Endothelial cell of umbilical vein (primary cell): ENCODE measurements around the gene FUBP3. TPM values are rescaled to one million over a fixed set of nuclear protein-coding genes. Genes with fewer than 3 reads are reported as not detected.

ENCODE experiments used
- BruUV-seq: library from RNA; stranded (reverse); fragments of 400-500 nt; replicated peaks from 2 replicates; lab custom pipeline; 2021; lab: Mats Ljungman, UMichigan
- CTCF ChIA-PET: fragments of 300-600, 350-600 bp; sonication (Branson Sonifier 250); formaldehyde crosslinking; loops from one replicate; lab custom pipeline; 2021; ENCODE audit warnings: antibody characterized with exemption, inconsistent platforms; lab: Charles Lee
- POLR2A ChIA-PET: fragments of 300-600, 350-600 bp; sonication (Branson Sonifier 250); formaldehyde crosslinking; loops from one replicate; lab custom pipeline; 2021; ENCODE audit warnings: antibody characterized with exemption, inconsistent platforms; lab: Charles Lee
- DNase-seq: peaks from one replicate; pipeline ENCODE4 v3.0.0-alpha.2; 2011; ENCODE audit warnings: low read depth, low spot score
- FAIRE-seq: peaks from 2 replicates; lab custom pipeline; 2011; peaks lifted over from hg19 to GRCh38; lab: Jason Lieb, UNC
- H2AFZ ChIP-seq: 2 replicates; pipeline ENCODE4 v1.6.0; 2012; ENCODE audit warnings: low read depth, low read length, control low read depth, inconsistent platforms
- H3K27ac ChIP-seq: 2 replicates; pipeline ENCODE4 v1.5.1; 2011; ENCODE audit warnings: low read depth, mild to moderate bottlenecking, control low read depth, low read length, moderate library complexity; ENCODE audit not compliant: insufficient read depth
- H3K27me3 ChIP-seq, 2 experiments: 2 replicates each; pipeline versions ENCODE4 v1.6.0 to v1.6.1; 2011; ENCODE audit warnings: low read length in 2 of 2, mixed read lengths in 1 of 2; ENCODE audit not compliant: control insufficient read depth in 2 of 2, insufficient read depth in 2 of 2
- H3K36me3 ChIP-seq, 2 experiments: 2 replicates in 1 of 2; 3 replicates in 1 of 2; pipeline ENCODE4 v1.5.1; 2011; ENCODE audit warnings: low read length in 2 of 2, mild to moderate bottlenecking in 1 of 2, moderate library complexity in 1 of 2; ENCODE audit not compliant: control insufficient read depth in 2 of 2, insufficient read depth in 2 of 2; ENCODE audit errors: extremely low read depth in 1 of 2
- H3K4me1 ChIP-seq: 3 replicates; pipeline ENCODE4 v1.5.1; 2011; ENCODE audit warnings: mild to moderate bottlenecking, low read length; ENCODE audit not compliant: control insufficient read depth, insufficient read depth; ENCODE audit errors: extremely low read depth
- H3K4me2 ChIP-seq: 2 replicates; pipeline ENCODE4 v1.6.1; 2011; ENCODE audit warnings: low read length, control low read depth, mixed read lengths; ENCODE audit not compliant: insufficient read depth
- H3K4me3 ChIP-seq, 3 experiments: fragments of 200-600 bp in 1 of 3; sonication (generic), shearing (Covaris generic) in 1 of 3; replicated peaks in 1 of 3; 2 replicates each; pipeline ENCODE4 v1.5.1; 2011 to 2016; ENCODE audit warnings: control low read depth in 3 of 3, low read length in 3 of 3, mild to moderate bottlenecking in 2 of 3, inconsistent platforms in 1 of 3, low read depth in 1 of 3, moderate library complexity in 1 of 3; ENCODE audit not compliant: insufficient read depth in 1 of 3
- H3K79me2 ChIP-seq: 2 replicates; pipeline ENCODE4 v1.6.0; 2012; ENCODE audit warnings: low read length, inconsistent platforms; ENCODE audit not compliant: control insufficient read depth, insufficient read depth
- H3K9ac ChIP-seq: replicated peaks from 2 replicates; pipeline ENCODE3; 2011; ENCODE audit warnings: low read length, control low read depth; ENCODE audit not compliant: insufficient read depth; ENCODE audit errors: extremely low read depth
- H3K9me1 ChIP-seq: replicated peaks from 3 replicates; pipeline ENCODE4 v1.6.0; 2011; ENCODE audit warnings: mild to moderate bottlenecking, low read length; ENCODE audit not compliant: control insufficient read depth, insufficient read depth; ENCODE audit errors: extremely low read depth
- H3K9me3 ChIP-seq: replicated peaks from 2 replicates; pipeline ENCODE4 v1.5.1; 2012; ENCODE audit warnings: low read length, inconsistent platforms; ENCODE audit not compliant: control insufficient read depth, insufficient read depth
- H4K20me1 ChIP-seq: replicated peaks from 2 replicates; pipeline ENCODE3; 2011; ENCODE audit warnings: mild to moderate bottlenecking, low read length; ENCODE audit not compliant: control insufficient read depth, insufficient read depth; ENCODE audit errors: extremely low read depth
- CTCF ChIP-seq, 2 donors: IDR thresholded peaks; 1 replicate in 1 of 2; 2 replicates in 1 of 2; pipeline ENCODE4 v1.5.1; 2011; ENCODE audit warnings: low read length in 2 of 2, mild to moderate bottlenecking in 2 of 2, moderate library complexity in 2 of 2, control low read depth in 1 of 2, inconsistent platforms in 1 of 2, low read depth in 1 of 2; ENCODE audit not compliant: insufficient read depth in 1 of 2; ENCODE audit errors: extremely low read depth in 1 of 2
- EZH2 ChIP-seq: IDR thresholded peaks from 2 replicates; pipeline ENCODE4 v1.6.1; 2012; ENCODE audit warnings: borderline replicate concordance, low read depth, mild to moderate bottlenecking, moderate library complexity, low read length, inconsistent platforms; ENCODE audit not compliant: severe bottlenecking
- FOS ChIP-seq: IDR thresholded peaks from 2 replicates; pipeline ENCODE4 v1.6.1; 2011; ENCODE audit warnings: mild to moderate bottlenecking, low read length, moderate library complexity, borderline replicate concordance; ENCODE audit not compliant: insufficient read depth
- GATA2 ChIP-seq: IDR thresholded peaks from 2 replicates; pipeline ENCODE4 v1.7.0; 2011; ENCODE audit warnings: low read depth, mild to moderate bottlenecking, moderate library complexity, mixed read lengths, low read length; ENCODE audit not compliant: insufficient read length, insufficient read depth
- JUN ChIP-seq: IDR thresholded peaks from 2 replicates; pipeline ENCODE4 v1.6.1; 2011; ENCODE audit warnings: borderline replicate concordance, low read depth; ENCODE audit not compliant: insufficient read length, insufficient read depth
- MAX ChIP-seq: IDR thresholded peaks from 2 replicates; pipeline ENCODE4 v1.6.1; 2011; ENCODE audit not compliant: insufficient read depth, insufficient read length
- MYC ChIP-seq: IDR thresholded peaks from one replicate; pipeline ENCODE4 v1.6.1; 2011; ENCODE audit warnings: mild to moderate bottlenecking, low read depth, low read length
- POLR2A ChIP-seq: IDR thresholded peaks from 2 replicates; pipeline ENCODE4 v1.6.1; 2012; ENCODE audit warnings: low read depth, mild to moderate bottlenecking, control low read depth, low read length
- POLR2AphosphoS5 ChIP-seq: IDR thresholded peaks from 2 replicates; pipeline ENCODE4 v1.6.1; 2012; ENCODE audit warnings: low read depth, mild to moderate bottlenecking, control low read depth, low read length, moderate library complexity; ENCODE audit not compliant: insufficient read depth
- dilution Hi-C: fragments of 300-500 bp; cut with MboI; formaldehyde crosslinking; loops from one replicate; pipeline ENCODE4 v1.15.0; 2019; ENCODE audit warnings: low sequenced_read_pairs; ENCODE audit not compliant: extremely low pct_ligation_motif_present
- intact Hi-C: fragments of 100-400 bp; cut with micrococcal nuclease; formaldehyde crosslinking; loops from one replicate; pipeline ENCODE4 v1.10.0; 2022
- polyA plus RNA-seq, 4 experiments: library from polyadenylated mRNA; depleted of rRNA in 3 of 4; stranded (reverse) in 3 of 4; unstranded in 1 of 4; fragments of >200 nt; gene quantifications; 2 replicates each; pipeline versions ENCODE4 v1.2.1 to v1.2.3, GENCODE V29; 2011 to 2012; ENCODE audit warnings: missing spikeins in 1 of 4
- total RNA-seq: library from RNA; stranded (reverse); gene quantifications from 2 replicates; pipeline ENCODE4 v1.2.3, GENCODE V29; 2021

FUBP3 gene
- total and polyA plus RNA-seq, 2 donors (not counting 3 experiments of a cell fraction or from before 2014, with no cell fraction given), result 19.4 to 50.9 TPM

- no peaks in the 10 kb centered on the region for H3K9me1 ChIP-seq
- POLR2A ChIA-PET, result no interaction called here
- no peak overlapping the region for H2AFZ ChIP-seq
- H3K4me2 ChIP-seq, result no peak overlapping the region
- H3K4me3 ChIP-seq, result no peak overlapping the region
- CTCF ChIA-PET, result no interaction called here
- no peak for DNase-seq
- no peaks in the 10 kb centered on the region for H3K9me3 ChIP-seq
- no TSS peak for BruUV-seq
- no peaks in the 10 kb centered on the region for H4K20me1 ChIP-seq
- H3K27ac ChIP-seq, result no peak overlapping the region
- H3K9ac ChIP-seq, result no peak overlapping the region
- no peaks in the 10 kb centered on the region for H3K79me2 ChIP-seq
- intact Hi-C loops, result no loop called here
- FAIRE-seq, result no peak
- no peaks in the 10 kb centered on the region for H3K4me1 ChIP-seq
- TF ChIP-seq GATA2 (no peak), EZH2 (no peak), JUN (no peak), FOS (no peak), CTCF (IDR thresholded peaks at IDR 0.05; ENCODE audit: extremely low read depth in 1 of 2, insufficient read depth in 1 of 2, low read depth in 1 of 2, low read length in 2 of 2) (no peak), POLR2A (no peak), MYC (no peak), MAX (no peak), POLR2AphosphoS5 (no peak)
- H3K27me3 ChIP-seq, result no peaks in the 10 kb centered on the region
- dilution Hi-C loops, result no loop called here
- peaks cover 7 to 61% of the 10 kb centered on the region in 2 experiments for H3K36me3 ChIP-seq
Observed at GRCh38 chr9:130634191-130634768, 54.9 kb downstream of the FUBP3 start.
